Activated CD4-positive, alpha-beta memory T cell treated with anti-CD3 and anti-CD28 coated beads for 36 hours (primary cell): ENCODE results near the gene FBXL17. TPM values are rescaled to one million over a fixed set of nuclear protein-coding genes. Genes with fewer than 3 reads are reported as not detected.
A peak's percentile ranks its signal among the peaks of the same experiment; 100 is the strongest.
"Not testable (repeated sequence)": the region's sequence is repeated elsewhere in the genome, so short reads cannot be mapped to it uniquely, and the experiment has no call there.

Source experiments
- CTCF ChIA-PET: fragments of 350-600 bp; sonication (Branson Sonifier 250); formaldehyde crosslinking; loops from one replicate; lab custom pipeline; 2021; ENCODE audit warnings: antibody characterized with exemption, inconsistent platforms; lab: Charles Lee
- POLR2A ChIA-PET: fragments of 350-600 bp; sonication (Branson Sonifier 250); formaldehyde crosslinking; loops from one replicate; lab custom pipeline; 2021; ENCODE audit warnings: antibody characterized with exemption; lab: Charles Lee
- DNase-seq: peaks from one replicate; pipeline ENCODE4 v3.0.0-alpha.2; 2020
- H3K27ac Mint-ChIP-seq: one replicate; pipeline ENCODE4 v1.8.0; 2021; ENCODE audit warnings: mixed read lengths
- H3K27me3 Mint-ChIP-seq: one replicate; pipeline ENCODE4 v1.8.0; 2021; ENCODE audit warnings: mixed read lengths
- H3K36me3 Mint-ChIP-seq: one replicate; pipeline ENCODE4 v1.8.0; 2021; ENCODE audit warnings: mixed read lengths
- H3K4me1 Mint-ChIP-seq: one replicate; pipeline ENCODE4 v1.8.0; 2021; ENCODE audit warnings: low read depth, mixed read lengths
- H3K4me3 Mint-ChIP-seq: one replicate; pipeline ENCODE4 v1.8.0; 2021; ENCODE audit warnings: mild to moderate bottlenecking, mixed read lengths
- H3K9me3 Mint-ChIP-seq: one replicate; pipeline ENCODE4 v1.8.0; 2021; ENCODE audit warnings: mixed read lengths
- intact Hi-C: fragments of 100-400 bp; cut with micrococcal nuclease; formaldehyde crosslinking; loops from one replicate; pipeline ENCODE4 v1.15.1; 2023
- total RNA-seq, 2 experiments: library from RNA; stranded (reverse); gene quantifications; one replicate each; pipeline ENCODE4 v1.2.3, GENCODE V29; 2021

Gene FBXL17
- 1 to 10 TPM; 5.5 to 6.7 TPM for total RNA-seq

DNA sequence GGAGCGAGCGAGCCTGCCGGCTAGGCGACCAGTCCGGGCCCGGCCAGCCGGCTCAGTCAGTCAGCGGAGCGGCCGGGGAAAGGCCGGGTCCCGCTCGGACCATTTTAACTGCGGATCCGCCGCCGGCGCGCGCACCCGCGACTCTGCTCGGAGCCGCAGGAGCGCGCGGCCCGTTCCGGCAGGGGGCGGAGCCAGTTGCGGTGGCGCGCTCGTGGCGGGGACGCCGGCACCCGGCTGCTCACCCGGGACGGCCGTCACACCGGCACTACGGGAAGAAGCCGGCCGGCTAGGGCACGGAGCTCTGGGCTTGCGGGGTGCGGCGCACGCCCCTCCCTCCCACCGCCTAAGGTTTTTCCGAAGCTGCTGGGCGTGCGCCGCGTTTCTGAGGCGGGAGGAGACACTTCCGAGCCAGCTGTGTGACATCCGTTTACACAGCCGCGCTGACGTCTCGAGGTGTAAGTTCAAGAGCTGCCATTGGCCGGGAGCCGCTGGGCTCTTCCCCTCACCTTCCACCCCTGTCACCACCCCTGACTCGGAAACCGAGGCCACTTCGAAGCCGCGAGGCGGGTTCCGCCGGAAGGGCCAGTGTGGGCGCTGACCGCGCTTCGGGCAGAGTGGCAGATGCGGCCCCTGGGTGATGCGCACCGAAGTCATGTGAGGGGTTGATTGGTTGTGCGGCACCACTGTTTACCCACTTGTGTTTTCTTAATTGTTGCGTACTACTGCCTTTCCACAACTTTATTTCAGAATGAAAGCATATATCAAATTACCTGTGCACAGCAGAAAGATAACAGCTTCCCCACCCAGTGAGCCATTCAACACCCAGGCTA lies at the start of gene FBXL17:
TSS of gene FBXL17 (minus strand) at position 145 of the 830 bp plus-strand sequence.
- Mint-ChIP-seq H3K36me3 (peaks cover 12% of the 10 kb centered on the region), H3K4me3 (peak within 1 kb of the TSS; percentile 79), H3K27me3 (peaks cover 1% of the 10 kb centered on the region), H3K4me1 (peaks cover 34% of the 10 kb centered on the region), H3K27ac (peak within 1 kb of the TSS; percentile 92), H3K9me3 (peaks cover 8% of the 10 kb centered on the region)
- intact Hi-C loops, result loop anchor here (1.0 to 5.0 kb wide), 5 partner anchors 122 to 1705 kb away; partner anchors contain the start of gene MAN2A1
- ChIA-PET POLR2A (interaction anchor here (1.4 to 1.9 kb wide), 2 partner anchors 110 to 366 kb away, joined by 4 to 8 read pairs; no protein-coding TSS in a partner anchor), CTCF (interaction anchor here (0.9 to 1.5 kb wide), 3 partner anchors 37 to 123 kb away, joined by 3 to 7 read pairs (median 4); no protein-coding TSS in a partner anchor)
- DNase-seq, result peak; percentile 96

DNA sequence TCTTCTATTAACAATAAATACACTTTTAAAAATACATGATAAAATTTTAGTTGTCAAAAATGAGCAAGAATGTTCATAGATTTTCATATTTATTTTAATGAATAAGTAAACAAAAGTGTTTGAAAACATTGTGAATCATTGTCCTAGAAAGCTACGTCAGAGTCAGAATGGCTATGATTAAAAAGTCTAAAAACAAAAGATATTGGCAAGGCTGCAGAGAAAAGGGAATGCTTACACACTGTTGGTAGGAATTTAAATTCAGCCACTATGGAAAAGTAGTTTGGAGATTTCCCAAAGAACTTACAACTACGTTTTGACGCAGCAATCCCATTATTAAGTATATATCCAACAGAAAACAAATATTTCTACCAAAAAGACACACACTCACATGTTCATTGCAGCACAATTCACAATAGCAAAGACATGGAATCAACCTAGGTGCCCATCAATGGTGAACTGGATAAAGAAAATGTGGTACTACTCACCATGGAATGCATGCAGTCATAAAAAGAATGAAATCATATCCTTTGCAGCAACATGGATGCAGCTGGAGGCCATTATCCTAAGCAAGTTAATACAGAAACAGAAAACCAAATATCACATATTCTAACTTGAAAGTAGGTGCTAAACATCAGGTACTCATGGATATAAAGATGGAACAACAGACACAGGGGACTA lies 49.2 kb upstream of the FBXL17 start:
- DNase-seq, result no peak
- peaks cover 18% of the 10 kb centered on the region for H3K27me3 Mint-ChIP-seq
- no peaks in the 10 kb centered on the region for H3K4me1 Mint-ChIP-seq
- ChIA-PET POLR2A (no interaction called here), CTCF (no interaction called here)
- H3K36me3 Mint-ChIP-seq, result no peaks in the 10 kb centered on the region
- no peak overlapping the region for H3K4me3 Mint-ChIP-seq
- H3K27ac Mint-ChIP-seq, result no peak overlapping the region
- H3K9me3 Mint-ChIP-seq, result no peaks in the 10 kb centered on the region
- intact Hi-C loops, result no loop called here

DNA sequence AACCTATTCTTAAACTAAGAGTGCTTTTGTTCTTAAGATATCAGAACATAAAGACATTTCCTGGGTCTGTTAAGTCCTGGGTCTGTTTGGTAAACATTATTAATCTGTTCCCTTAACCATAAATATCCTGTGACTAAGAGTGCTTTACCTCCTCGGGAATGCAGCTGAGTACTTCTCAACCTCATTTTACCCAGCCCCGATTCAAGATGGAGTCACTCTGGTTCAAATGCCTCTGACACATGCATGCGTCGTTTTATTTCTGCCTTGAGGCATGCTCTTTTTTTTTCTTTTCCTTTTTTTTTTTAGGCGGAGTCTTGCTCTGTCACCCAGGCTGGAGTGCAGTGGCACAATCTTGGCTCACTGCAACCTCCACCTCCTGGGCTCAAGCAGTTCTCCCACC lies 39.8 kb upstream of the FBXL17 start:
- no peaks in the 10 kb centered on the region for H3K4me1 Mint-ChIP-seq
- POLR2A ChIA-PET, result no interaction called here
- no peak for DNase-seq
- peaks cover 10% of the 10 kb centered on the region for H3K27me3 Mint-ChIP-seq
- CTCF ChIA-PET, result no interaction called here
- H3K4me3 Mint-ChIP-seq, result no peak overlapping the region
- peaks cover 10% of the 10 kb centered on the region for H3K9me3 Mint-ChIP-seq
- H3K27ac Mint-ChIP-seq, result no peak overlapping the region
- intact Hi-C loops, result no loop called here
- H3K36me3 Mint-ChIP-seq, result no peaks in the 10 kb centered on the region

DNA sequence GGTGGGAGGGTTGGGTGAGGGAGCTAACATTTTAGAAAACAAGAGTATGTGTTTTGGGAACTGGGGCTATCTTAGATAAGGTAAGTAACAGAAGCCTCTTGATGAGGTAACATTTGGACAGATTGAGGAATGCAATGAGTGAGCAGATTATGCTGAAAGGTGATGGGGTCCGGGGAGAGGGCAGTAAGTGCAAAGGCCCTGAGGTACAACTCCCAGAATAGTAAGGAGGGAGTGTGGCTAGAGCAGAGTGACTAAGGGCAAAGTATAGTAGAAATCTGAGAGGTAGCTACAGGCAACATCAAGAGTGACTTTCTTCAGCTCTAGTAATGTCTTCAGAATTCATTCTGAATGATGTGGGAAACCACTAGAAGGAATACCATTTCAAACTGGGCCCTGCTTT lies 38.9 kb upstream of the FBXL17 start:
- intact Hi-C loops, result no loop called here
- CTCF ChIA-PET, result no interaction called here
- peaks cover 10% of the 10 kb centered on the region for H3K9me3 Mint-ChIP-seq
- POLR2A ChIA-PET, result no interaction called here
- peaks cover 10% of the 10 kb centered on the region for H3K27me3 Mint-ChIP-seq
- no peak overlapping the region for H3K27ac Mint-ChIP-seq
- no peaks in the 10 kb centered on the region for H3K4me1 Mint-ChIP-seq
- no peak overlapping the region for H3K4me3 Mint-ChIP-seq
- no peaks in the 10 kb centered on the region for H3K36me3 Mint-ChIP-seq
- no peak for DNase-seq

DNA sequence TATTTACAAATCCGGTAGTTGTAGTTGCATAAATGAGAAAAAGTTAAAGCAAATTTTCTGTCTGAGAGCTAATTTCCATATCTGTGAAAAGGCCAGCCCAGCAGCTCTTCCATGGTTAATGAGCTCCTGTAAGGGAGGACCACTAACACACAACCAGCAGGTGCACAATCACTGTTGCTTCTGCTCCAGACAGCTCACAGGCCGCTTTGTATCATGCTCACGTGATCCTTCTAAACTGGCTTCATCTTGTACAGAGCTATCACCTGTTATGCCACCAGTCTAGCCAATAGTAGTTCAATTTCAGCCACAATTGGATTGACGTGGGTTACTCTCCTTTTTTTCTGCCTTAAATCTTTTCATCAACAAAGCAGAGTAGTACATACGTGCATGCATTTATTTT lies 38.3 kb upstream of the FBXL17 start:
- ChIA-PET CTCF (no interaction called here), POLR2A (no interaction called here)
- Mint-ChIP-seq H3K4me1 (no peaks in the 10 kb centered on the region), H3K27ac (no peak overlapping the region), H3K36me3 (no peaks in the 10 kb centered on the region), H3K9me3 (peaks cover 10% of the 10 kb centered on the region), H3K4me3 (no peak overlapping the region), H3K27me3 (peaks cover 9% of the 10 kb centered on the region)
- intact Hi-C loops, result no loop called here
- no peak for DNase-seq

DNA sequence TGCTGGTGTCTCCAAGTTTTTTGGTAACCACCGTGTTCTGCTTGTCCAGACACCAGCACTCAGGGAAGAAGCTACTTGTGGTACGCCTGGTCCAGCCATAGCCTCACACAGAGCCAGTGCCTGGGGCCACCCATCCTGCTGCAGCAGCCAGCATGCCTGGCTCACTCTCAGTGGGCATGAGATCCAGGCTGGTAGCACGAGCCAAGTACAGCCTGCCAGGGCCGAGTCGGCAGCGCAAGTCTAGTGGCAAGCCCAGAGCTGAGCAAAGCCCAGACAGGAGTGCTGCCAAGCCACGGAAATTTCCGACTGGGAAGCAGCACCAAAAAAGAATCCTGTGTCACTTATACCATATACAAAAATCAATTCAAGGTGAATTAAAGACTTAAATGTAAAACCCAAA lies 36.3 kb upstream of the FBXL17 start:
- intact Hi-C loops, result no loop called here
- no peaks in the 10 kb centered on the region for H3K4me1 Mint-ChIP-seq
- CTCF ChIA-PET, result interaction anchor here (1.3 kb wide), 1 partner anchor 72 kb away, joined by 3 read pairs; no protein-coding TSS in a partner anchor
- no peak for DNase-seq
- H3K36me3 Mint-ChIP-seq, result no peaks in the 10 kb centered on the region
- H3K9me3 Mint-ChIP-seq, result peaks cover 3% of the 10 kb centered on the region
- peaks cover 5% of the 10 kb centered on the region for H3K27me3 Mint-ChIP-seq
- no peak overlapping the region for H3K27ac Mint-ChIP-seq
- no peak overlapping the region for H3K4me3 Mint-ChIP-seq
- POLR2A ChIA-PET, result no interaction called here

DNA sequence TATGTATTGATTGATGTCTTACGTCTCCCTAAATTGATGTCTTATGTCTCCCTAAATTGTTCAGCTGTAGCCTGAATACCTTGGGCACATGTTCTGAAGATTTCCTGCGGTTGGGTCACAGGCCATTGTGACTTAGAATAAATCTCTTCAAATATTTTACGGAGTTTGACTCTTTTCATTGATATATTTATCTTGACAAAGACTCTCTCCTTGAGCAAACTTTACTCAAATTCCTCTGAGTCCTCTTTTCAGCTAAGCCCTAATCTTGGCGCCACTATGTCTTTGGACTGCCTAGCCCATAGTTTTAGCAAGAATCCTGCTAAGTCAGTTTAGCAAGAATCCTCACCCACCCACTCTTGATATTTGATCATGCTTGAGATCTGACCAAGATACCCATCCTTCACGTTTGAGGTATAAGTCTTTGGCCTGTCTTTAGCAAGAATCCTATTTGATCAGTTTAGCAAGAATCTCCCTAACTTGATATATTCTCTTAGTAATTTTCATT lies 35.3 kb upstream of the FBXL17 start:
- ChIA-PET CTCF (interaction anchor here (1.3 kb wide), 1 partner anchor 71 kb away, joined by 3 read pairs; no protein-coding TSS in a partner anchor), POLR2A (no interaction called here)
- intact Hi-C loops, result no loop called here
- Mint-ChIP-seq H3K9me3 (peaks cover 3% of the 10 kb centered on the region), H3K4me1 (no peaks in the 10 kb centered on the region), H3K36me3 (no peaks in the 10 kb centered on the region), H3K4me3 (no peak overlapping the region), H3K27ac (no peak overlapping the region), H3K27me3 (peaks cover 5% of the 10 kb centered on the region)
- no peak for DNase-seq

DNA sequence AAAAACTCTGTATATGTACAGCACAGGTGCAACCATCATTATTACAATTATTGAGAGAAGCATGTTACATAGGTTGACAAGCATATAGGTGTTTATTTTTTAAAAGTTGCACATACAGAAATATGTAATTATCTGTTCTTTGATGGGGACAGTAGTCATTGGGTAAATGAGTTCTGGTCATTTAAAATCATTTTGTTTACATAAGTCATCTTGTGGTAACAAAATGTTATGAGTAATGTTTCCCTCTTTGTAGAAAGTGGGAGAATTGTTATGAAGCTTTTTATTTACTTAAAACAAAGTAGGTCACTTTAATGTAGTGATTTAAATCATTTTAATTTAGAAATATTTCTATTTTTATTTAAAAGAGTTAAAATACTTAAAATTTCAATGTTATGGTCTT lies 33.8 kb upstream of the FBXL17 start:
- Mint-ChIP-seq H3K36me3 (no peaks in the 10 kb centered on the region), H3K9me3 (peaks cover 3% of the 10 kb centered on the region)

DNA sequence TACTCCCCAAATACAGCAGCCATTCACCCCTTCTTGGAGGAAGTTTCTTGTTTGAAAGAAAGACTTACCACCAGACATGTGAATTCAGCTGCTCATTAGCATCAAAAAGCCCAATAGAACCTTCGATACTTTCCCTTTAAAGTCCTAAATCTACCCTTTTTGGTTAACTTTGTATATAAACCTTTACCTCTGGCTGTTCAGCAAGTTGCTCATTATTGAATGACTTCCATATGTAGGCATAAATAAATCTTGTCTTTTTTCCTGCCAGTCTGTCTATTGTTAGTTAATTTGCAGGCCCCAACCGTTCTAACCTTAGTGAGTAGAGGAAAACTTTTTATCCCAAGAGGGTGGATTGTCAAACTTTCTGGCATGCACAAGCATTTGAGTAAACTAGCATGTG lies 27.9 kb upstream of the FBXL17 start:
- no peak for DNase-seq
- H3K27me3 Mint-ChIP-seq, result no peaks in the 10 kb centered on the region
- ChIA-PET CTCF (no interaction called here), POLR2A (no interaction called here)
- peaks cover 4% of the 10 kb centered on the region for H3K9me3 Mint-ChIP-seq
- H3K36me3 Mint-ChIP-seq, result no peaks in the 10 kb centered on the region
- H3K4me1 Mint-ChIP-seq, result no peaks in the 10 kb centered on the region
- no peak overlapping the region for H3K4me3 Mint-ChIP-seq
- H3K27ac Mint-ChIP-seq, result no peak overlapping the region
- intact Hi-C loops, result no loop called here

More for the DNA sequence above, 33.8 kb upstream of the FBXL17 start:
- ChIA-PET POLR2A (no interaction called here), CTCF (no interaction called here)
- no peaks in the 10 kb centered on the region for H3K4me1 Mint-ChIP-seq
- no peak for DNase-seq
- no peak overlapping the region for H3K4me3 Mint-ChIP-seq
- intact Hi-C loops, result no loop called here
- no peak overlapping the region for H3K27ac Mint-ChIP-seq
- H3K27me3 Mint-ChIP-seq, result peaks cover 5% of the 10 kb centered on the region

DNA sequence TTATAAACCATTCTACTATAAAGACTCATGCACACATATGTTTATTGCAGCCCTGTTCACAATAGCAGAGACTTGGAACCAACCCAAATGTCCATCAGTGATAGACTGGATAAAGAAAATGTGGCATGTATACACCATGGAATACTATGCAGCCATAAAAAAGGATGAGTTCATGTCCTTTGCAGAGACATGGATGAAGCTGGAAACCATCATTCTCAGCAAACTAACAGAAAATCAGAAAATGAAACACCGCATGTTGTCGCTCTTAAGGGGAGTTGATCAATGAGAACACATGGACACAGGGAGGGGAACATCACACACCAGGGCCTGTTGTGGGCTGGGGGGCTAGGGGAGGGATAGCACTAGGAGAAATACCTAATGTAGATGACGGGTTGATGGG lies 23.3 kb upstream of the FBXL17 start:
- H3K4me3 Mint-ChIP-seq, H3K36me3 Mint-ChIP-seq, intact Hi-C loops, CTCF ChIA-PET, H3K27ac Mint-ChIP-seq, DNase-seq, POLR2A ChIA-PET, H3K4me1 Mint-ChIP-seq: not testable (repeated sequence)
- Mint-ChIP-seq H3K27me3 (peaks cover 18% of the 10 kb centered on the region), H3K9me3 (peaks cover 26% of the 10 kb centered on the region)

DNA sequence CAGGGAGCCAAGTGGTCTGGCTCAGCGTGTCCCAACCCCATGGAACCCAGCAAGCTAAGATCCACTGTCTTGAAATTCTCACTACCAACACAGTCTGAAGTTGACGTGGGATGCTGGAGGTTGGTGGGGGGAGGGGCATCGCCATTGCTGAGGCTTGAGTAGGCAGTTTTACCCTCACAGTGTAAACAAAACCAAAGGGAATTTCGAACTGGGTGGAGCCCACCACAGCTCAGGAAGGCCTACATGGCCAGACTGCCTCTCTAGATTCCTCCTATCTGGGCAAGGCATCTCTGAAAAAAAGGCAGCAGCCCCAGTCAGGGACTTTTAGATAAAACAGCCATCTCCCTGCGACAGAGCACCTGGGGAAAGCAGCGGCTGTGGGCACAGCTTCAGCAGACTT lies 17.1 kb upstream of the FBXL17 start:
- DNase-seq, result no peak
- peaks cover 22% of the 10 kb centered on the region for H3K27me3 Mint-ChIP-seq
- peaks cover 14% of the 10 kb centered on the region for H3K9me3 Mint-ChIP-seq
- no peaks in the 10 kb centered on the region for H3K4me1 Mint-ChIP-seq
- no peak overlapping the region for H3K27ac Mint-ChIP-seq
- ChIA-PET POLR2A (no interaction called here), CTCF (no interaction called here)
- peaks cover 3% of the 10 kb centered on the region for H3K36me3 Mint-ChIP-seq
- intact Hi-C loops, result no loop called here
- no peak overlapping the region for H3K4me3 Mint-ChIP-seq

DNA sequence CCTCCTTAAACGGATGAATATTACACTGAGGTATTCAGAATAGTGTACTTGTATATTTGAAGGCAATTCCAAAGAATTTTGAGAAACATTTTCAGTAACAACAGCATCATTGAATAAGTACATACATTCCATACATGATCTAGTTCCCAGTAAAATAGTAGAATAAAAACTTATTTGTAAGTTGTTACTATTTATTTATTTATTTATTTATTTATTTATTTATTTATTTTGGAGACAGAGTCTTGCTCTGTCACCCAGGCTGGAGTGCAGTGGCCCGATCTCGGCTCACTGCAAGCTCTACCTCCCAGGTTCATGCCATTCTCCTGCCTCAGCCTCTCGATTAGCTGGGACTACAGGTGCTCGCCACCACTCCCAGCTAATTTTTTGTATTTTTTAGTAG lies 14.9 kb upstream of the FBXL17 start:
- H3K9me3 Mint-ChIP-seq, result peaks cover 11% of the 10 kb centered on the region
- H3K4me1 Mint-ChIP-seq, H3K4me3 Mint-ChIP-seq, intact Hi-C loops, DNase-seq, CTCF ChIA-PET, H3K36me3 Mint-ChIP-seq, H3K27ac Mint-ChIP-seq, POLR2A ChIA-PET: not testable (repeated sequence)
- H3K27me3 Mint-ChIP-seq, result peaks cover 16% of the 10 kb centered on the region
